Spleen (tissue), 11 donors: ENCODE results near the gene GJC1. TPM values are rescaled to one million over a fixed set of nuclear protein-coding genes. Genes with fewer than 3 reads are reported as not detected.

Source experiments
- DNase-seq: peaks from one replicate; pipeline ENCODE4 v3.0.0-alpha.2; 2020
- H3K27ac ChIP-seq, 8 donors: fragments of 200-600 bp; sonication (generic) in 7 of 8; 1 replicate in 4 of 8; 2 replicates in 4 of 8; pipeline versions ENCODE4 v1.5.0 to v1.8.0; 2016 to 2021; ENCODE audit warnings: inconsistent platforms in 4 of 8, mild to moderate bottlenecking in 4 of 8, moderate library complexity in 1 of 8
- H3K27me3 ChIP-seq, 7 donors: fragments of 200-600 bp; sonication (generic) in 6 of 7; replicated peaks in 1 of 7; 1 replicate in 4 of 7; 2 replicates in 3 of 7; pipeline versions ENCODE4 v1.5.0 to v1.8.0; 2016 to 2021; ENCODE audit warnings: inconsistent platforms in 3 of 7, mild to moderate bottlenecking in 1 of 7
- H3K36me3 ChIP-seq, 6 donors: fragments of 200-600 bp; sonication (generic) in 5 of 6; 1 replicate in 4 of 6; 2 replicates in 2 of 6; pipeline versions ENCODE4 v1.5.0 to v1.8.0; 2016 to 2021; ENCODE audit warnings: inconsistent platforms in 2 of 6
- H3K4me1 ChIP-seq, 6 donors: fragments of 200-600 bp; sonication (generic) in 5 of 6; 1 replicate in 3 of 6; 2 replicates in 3 of 6; pipeline versions ENCODE4 v1.5.0 to v1.8.0; 2016 to 2021; ENCODE audit warnings: inconsistent platforms in 3 of 6
- H3K4me3 ChIP-seq, 8 donors: fragments of 200-600 bp; sonication (generic) in 7 of 8; 1 replicate in 4 of 8; 2 replicates in 4 of 8; pipeline versions ENCODE4 v1.5.0 to v1.8.0; 2016 to 2021; ENCODE audit warnings: inconsistent platforms in 4 of 8, mild to moderate bottlenecking in 4 of 8, moderate library complexity in 2 of 8
- H3K9me3 ChIP-seq, 8 donors: fragments of 200-600 bp; sonication (generic) in 7 of 8; 1 replicate in 4 of 8; 2 replicates in 4 of 8; pipeline versions ENCODE4 v1.5.0 to v1.8.0; 2016 to 2021; ENCODE audit warnings: inconsistent platforms in 4 of 8
- POLR2A ChIP-seq, 3 donors: fragments of 450-650 bp; IDR thresholded peaks; one replicate each; pipeline ENCODE4 v1.5.1; 2017; ENCODE audit warnings: antibody characterized with exemption in 3 of 3, mild to moderate bottlenecking in 1 of 3
- POLR2AphosphoS5 ChIP-seq, 3 donors: sonication (generic); formaldehyde crosslinking; IDR thresholded peaks; one replicate each; pipeline ENCODE4 v1.5.1; 2017; ENCODE audit warnings: antibody characterized with exemption in 3 of 3
- WGBS, 5 donors: extraction: QIAGEN DNeasy Blood & Tissue Kit in 3 of 5; methylation state at CpG; one replicate each; pipeline versions ENCODE4 v1.1.5 to v1.1.7; 2013 to 2018; 5-methylcytosine and 5-hydroxymethylcytosine counted together
- intact Hi-C: fragments of 100-400 bp; cut with DNase I; formaldehyde crosslinking; loops from one replicate; pipeline ENCODE4 v1.15.0; 2023; ENCODE audit warnings: low total_unique reads
- polyA plus RNA-seq, 3 donors: library from polyadenylated mRNA; stranded (reverse); fragments of 200-250 nt; gene quantifications; one replicate each; pipeline ENCODE4 v1.2.1, GENCODE V29; 2013
- total RNA-seq, 7 donors: library from RNA; depleted of rRNA in 3 of 7; stranded (reverse); fragments of >200 nt in 3 of 7; fragmentation: NEBNext Ultra II Directional in 4 of 7; extraction: Animal tissue kit (Norgen Biotek cat#: 25700) in 4 of 7; gene quantifications; one replicate each; pipeline versions ENCODE4 v1.1.0 to v1.2.1, GENCODE V29; 2016 to 2021
- TF ChIP-seq, protein P1 (sequence below), 11 experiments: fragments of 200-600 bp in 7 of 11; fragments of 450-650 bp in 4 of 11; sonication (generic) in 4 of 11; IDR thresholded peaks in 8 of 11; conservative IDR thresholded peaks in 3 of 11; 1 replicate in 7 of 11; 2 replicates in 4 of 11; pipeline versions ENCODE4 v1.4.0 to v1.8.0; 2016 to 2021; ENCODE audit warnings: antibody characterized with exemption in 11 of 11, inconsistent platforms in 4 of 11, mild to moderate bottlenecking in 1 of 11
- donor health status: healthy with polysubstance abuse.
- donor health status: DM: no; HTN: no; CAD: no; lungs with moderate emphysema.
- donor health status: DM: no; HTN: no; CAD: no.
- donor health status: Bipolar disorder and iron deficiency.
- donor health status: healthy.
- donor health status: DM: no; HTN: no; CAD: no.
- donor health status: DM: yes; HTN: yes; CAD: no.

Gene GJC1
- total and polyA plus RNA-seq, 10 donors = 0.41 to 1.8 (median 0.83) TPM

DNA sequence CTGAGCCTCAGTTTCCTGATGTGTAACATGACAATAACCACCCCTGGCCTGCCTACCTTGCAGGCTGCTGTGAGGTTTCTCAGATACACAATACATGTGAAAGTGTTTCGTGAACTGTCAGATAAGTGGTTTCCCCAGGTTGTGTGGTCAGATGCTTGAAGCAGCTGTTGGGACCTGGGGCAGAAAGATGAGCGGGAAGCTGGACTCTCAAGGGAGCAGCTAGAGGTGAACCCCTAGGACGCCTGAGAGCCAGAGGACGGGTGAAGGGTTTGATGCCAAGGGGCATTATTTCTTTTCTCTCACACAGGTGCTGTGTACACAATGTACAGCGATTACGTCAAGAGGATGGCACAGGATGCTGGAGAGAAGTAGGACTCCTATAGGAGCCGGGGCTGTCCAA is 19.9 kb upstream of the GJC1 start:
- Histone ChIP-seq H3K36me3 (peaks cover 4 to 62% (median 54%) of the 10 kb centered on the region in 6 donors), H3K27ac (no peak overlapping the region)
- no peak for TF ChIP-seq POLR2A (IDR thresholded peaks at IDR 0.05)
- TF ChIP-seq, protein P1, sequence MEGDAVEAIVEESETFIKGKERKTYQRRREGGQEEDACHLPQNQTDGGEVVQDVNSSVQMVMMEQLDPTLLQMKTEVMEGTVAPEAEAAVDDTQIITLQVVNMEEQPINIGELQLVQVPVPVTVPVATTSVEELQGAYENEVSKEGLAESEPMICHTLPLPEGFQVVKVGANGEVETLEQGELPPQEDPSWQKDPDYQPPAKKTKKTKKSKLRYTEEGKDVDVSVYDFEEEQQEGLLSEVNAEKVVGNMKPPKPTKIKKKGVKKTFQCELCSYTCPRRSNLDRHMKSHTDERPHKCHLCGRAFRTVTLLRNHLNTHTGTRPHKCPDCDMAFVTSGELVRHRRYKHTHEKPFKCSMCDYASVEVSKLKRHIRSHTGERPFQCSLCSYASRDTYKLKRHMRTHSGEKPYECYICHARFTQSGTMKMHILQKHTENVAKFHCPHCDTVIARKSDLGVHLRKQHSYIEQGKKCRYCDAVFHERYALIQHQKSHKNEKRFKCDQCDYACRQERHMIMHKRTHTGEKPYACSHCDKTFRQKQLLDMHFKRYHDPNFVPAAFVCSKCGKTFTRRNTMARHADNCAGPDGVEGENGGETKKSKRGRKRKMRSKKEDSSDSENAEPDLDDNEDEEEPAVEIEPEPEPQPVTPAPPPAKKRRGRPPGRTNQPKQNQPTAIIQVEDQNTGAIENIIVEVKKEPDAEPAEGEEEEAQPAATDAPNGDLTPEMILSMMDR (IDR thresholded peaks at IDR 0.05 in 8 of 11, conservative IDR thresholded peaks at IDR 0.05 in 3 of 11) = no peak
- TF ChIP-seq POLR2AphosphoS5 (IDR thresholded peaks at IDR 0.05) = no peak

DNA sequence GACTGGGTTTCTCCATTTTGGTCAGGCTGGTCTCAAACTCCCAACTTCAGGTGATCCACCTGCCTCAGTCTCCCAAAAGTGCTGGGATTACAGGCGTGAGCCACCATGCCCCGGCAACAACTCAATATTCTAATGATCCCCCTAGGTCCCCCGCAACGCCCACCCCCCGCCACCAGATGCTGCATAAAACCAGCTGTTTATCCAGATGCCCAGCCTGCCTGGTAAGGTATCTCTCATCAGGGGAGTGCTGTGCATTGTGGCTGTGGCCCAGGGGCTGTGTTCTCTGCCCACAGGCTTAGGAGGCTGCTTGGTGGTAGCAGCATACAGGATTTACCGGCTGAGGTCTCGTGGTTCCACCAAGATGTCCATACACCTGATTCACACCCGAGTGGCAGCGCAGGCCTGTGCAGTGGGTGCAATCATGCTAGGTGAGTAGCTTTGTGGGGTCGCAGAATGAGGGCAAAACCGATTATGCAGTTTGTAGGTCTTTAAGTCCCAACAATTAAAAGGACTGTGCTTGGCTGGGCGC is 18.9 kb upstream of the GJC1 start:
- Histone ChIP-seq H3K36me3 (peaks cover 4 to 52% (median 44%) of the 10 kb centered on the region in 6 donors), H3K9me3 (no peaks in the 10 kb centered on the region), H3K4me3 (no peak overlapping the region), H3K27me3 (no peaks in the 10 kb centered on the region), H3K4me1 (no peaks in the 10 kb centered on the region), H3K27ac (no peak overlapping the region)
- no peak for DNase-seq
- intact Hi-C loops = no loop called here
- WGBS, 5 donors = 91 to 96% (median 95%) methylated on average over 12 of the region's 12 CpGs
- TF ChIP-seq POLR2AphosphoS5 (IDR thresholded peaks at IDR 0.05) = peak in 1 of 3 donors; percentile 20
- TF ChIP-seq, protein P1 (IDR thresholded peaks at IDR 0.05 in 8 of 11, conservative IDR thresholded peaks at IDR 0.05 in 3 of 11) = no peak
- no peak for TF ChIP-seq POLR2A (IDR thresholded peaks at IDR 0.05)

More for the DNA sequence above, 19.9 kb upstream of the GJC1 start:
- H3K4me3 ChIP-seq = no peak overlapping the region
- WGBS, 5 donors = 73 to 86% (median 78%) methylated on average over 7 of the region's 7 CpGs
- no peak for DNase-seq
- H3K9me3 ChIP-seq = no peaks in the 10 kb centered on the region
- intact Hi-C loops = no loop called here
- no peaks in the 10 kb centered on the region for H3K27me3 ChIP-seq
- H3K4me1 ChIP-seq = no peaks in the 10 kb centered on the region

DNA sequence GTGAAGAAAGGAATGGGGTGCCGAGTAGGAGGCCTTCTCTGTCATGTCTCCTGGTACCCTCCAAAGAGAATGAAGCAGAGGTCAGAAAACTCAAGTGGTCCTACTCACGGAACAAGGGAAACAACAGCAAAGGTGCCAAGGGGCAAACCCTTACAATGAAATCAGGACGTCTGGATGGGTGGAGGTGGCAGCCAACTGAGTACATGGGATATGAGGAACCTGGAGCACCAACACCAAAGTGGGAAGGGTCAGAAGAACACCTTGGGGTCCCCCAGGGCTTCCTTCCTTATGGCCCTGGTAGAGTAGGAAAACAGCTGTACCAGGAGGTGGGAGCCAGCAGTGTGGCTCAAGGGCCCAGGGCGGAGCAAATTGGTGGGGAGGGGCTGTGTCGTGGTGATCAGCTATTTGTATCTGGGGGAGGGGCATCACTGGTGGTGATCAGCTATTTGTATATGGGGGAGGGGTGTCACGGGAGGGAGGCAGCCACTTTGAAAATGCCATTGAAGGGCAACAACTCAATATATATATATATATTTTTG is 18.2 kb upstream of the GJC1 start:
- H3K27ac ChIP-seq = no peak overlapping the region
- 58 to 77% (median 72%) methylated on average over 6 of the region's 6 CpGs for WGBS, 5 donors
- H3K27me3 ChIP-seq = no peaks in the 10 kb centered on the region
- TF ChIP-seq POLR2A (IDR thresholded peaks at IDR 0.05) (no peak), POLR2AphosphoS5 (IDR thresholded peaks at IDR 0.05) (no peak)
- TF ChIP-seq, protein P1 (IDR thresholded peaks at IDR 0.05 in 8 of 11, conservative IDR thresholded peaks at IDR 0.05 in 3 of 11) = no peak
- no peak overlapping the region for H3K4me3 ChIP-seq
- DNase-seq = no peak
- H3K9me3 ChIP-seq = no peaks in the 10 kb centered on the region
- intact Hi-C loops = no loop called here
- peaks cover 3 to 46% (median 37%) of the 10 kb centered on the region in 6 donors for H3K36me3 ChIP-seq
- H3K4me1 ChIP-seq = no peaks in the 10 kb centered on the region

DNA sequence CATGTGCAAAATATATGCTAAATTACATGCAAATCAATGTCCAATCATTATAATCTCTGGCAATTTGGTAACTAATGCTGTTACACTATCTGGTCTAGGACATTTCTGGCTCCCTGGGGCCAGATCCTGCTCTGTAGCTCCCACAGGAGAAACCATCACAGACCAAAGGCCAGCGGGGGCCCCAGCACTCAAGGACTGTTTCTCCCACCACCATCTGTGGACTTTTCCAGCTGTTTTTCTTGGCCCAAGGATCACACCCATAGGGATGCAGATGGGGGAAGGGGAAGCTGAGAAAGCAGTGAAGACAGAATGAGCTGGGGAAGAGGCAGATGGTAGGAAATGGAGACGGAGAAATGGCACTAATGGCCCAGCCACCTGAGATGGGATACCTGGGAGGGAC is 17.5 kb upstream of the GJC1 start, which contains the start of gene HIGD1B:
Gene HIGD1B, plus strand, starts transcription at position 298 of the 400 bp plus-strand sequence. CDS start 270 bp downstream, outside the sequence.
- H3K27me3 ChIP-seq = no peaks in the 10 kb centered on the region
- H3K36me3 ChIP-seq = peaks cover under 1 to 38% (median 29%) of the 10 kb centered on the region in 6 donors
- DNase-seq = no peak
- TF ChIP-seq POLR2AphosphoS5 (IDR thresholded peaks at IDR 0.05) = no peak
- TF ChIP-seq, protein P1 (IDR thresholded peaks at IDR 0.05 in 8 of 11, conservative IDR thresholded peaks at IDR 0.05 in 3 of 11) = no peak
- no peak for TF ChIP-seq POLR2A (IDR thresholded peaks at IDR 0.05)
- 80 to 88% (median 83%) methylated on average over 2 of the region's 2 CpGs for WGBS, 5 donors
- H3K4me3 ChIP-seq = no peak within 1 kb of the TSS
- intact Hi-C loops = no loop called here
- no peak within 1 kb of the TSS for H3K27ac ChIP-seq
- no peaks in the 10 kb centered on the region for H3K9me3 ChIP-seq
- no peaks in the 10 kb centered on the region for H3K4me1 ChIP-seq
